Measurements from ENCODE around the gene RAB4B. TPM values are rescaled to one million over a fixed set of nuclear protein-coding genes. Genes with fewer than 3 reads are reported as not detected.

The RAB4B gene
- total and polyA plus RNA-seq, 2 of the 13 experiments (the other 11 are each of a cell fraction or from before 2014, with no cell fraction given), result 3.3 to 5.4 TPM

DNA sequence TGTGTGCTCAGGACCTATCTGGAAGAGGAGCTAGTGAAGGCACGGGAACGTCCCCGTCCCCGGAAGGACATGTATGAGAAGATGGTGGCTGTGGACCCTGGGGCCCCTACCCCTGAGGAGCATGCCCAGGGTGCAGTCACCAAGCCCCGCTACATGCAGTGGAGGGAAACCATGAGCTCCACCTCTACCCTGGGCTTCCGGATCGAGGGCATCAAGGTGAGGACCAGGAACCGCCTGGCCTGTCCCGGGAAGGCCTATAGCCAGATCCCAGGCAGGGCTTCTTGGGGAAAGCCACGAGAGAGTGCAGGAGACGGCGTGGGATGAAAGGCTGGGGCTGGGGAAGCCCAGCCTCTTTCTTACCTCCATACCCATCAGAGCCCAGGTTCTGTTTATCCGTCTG, 44.9 kb upstream of the RAB4B start (continued):
- no peak for TF ChIP-seq KDM5A (IDR thresholded peaks at IDR 0.05; ENCODE audit: borderline replicate concordance, low read length)
- no peak for TF ChIP-seq ZNF776 (CRISPR knock-in tag; IDR thresholded peaks at IDR 0.05)
- no peak for TF ChIP-seq ZNF574 (CRISPR knock-in tag; IDR thresholded peaks at IDR 0.05)
- TF ChIP-seq ZNF263 (CRISPR knock-in tag; IDR thresholded peaks at IDR 0.05), result no peak
- TF ChIP-seq PTBP1 (IDR thresholded peaks at IDR 0.05; ENCODE audit: low read depth, low read length, poor library complexity, severe bottlenecking), result no peak
- TF ChIP-seq SMARCC2 (IDR thresholded peaks at IDR 0.05), result no peak
- TF ChIP-seq ZFP37 (CRISPR knock-in tag; IDR thresholded peaks at IDR 0.05; ENCODE audit: borderline replicate concordance), result no peak
- TF ChIP-seq HIVEP1 (CRISPR knock-in tag; IDR thresholded peaks at IDR 0.05), result no peak
- TF ChIP-seq, protein P1, sequence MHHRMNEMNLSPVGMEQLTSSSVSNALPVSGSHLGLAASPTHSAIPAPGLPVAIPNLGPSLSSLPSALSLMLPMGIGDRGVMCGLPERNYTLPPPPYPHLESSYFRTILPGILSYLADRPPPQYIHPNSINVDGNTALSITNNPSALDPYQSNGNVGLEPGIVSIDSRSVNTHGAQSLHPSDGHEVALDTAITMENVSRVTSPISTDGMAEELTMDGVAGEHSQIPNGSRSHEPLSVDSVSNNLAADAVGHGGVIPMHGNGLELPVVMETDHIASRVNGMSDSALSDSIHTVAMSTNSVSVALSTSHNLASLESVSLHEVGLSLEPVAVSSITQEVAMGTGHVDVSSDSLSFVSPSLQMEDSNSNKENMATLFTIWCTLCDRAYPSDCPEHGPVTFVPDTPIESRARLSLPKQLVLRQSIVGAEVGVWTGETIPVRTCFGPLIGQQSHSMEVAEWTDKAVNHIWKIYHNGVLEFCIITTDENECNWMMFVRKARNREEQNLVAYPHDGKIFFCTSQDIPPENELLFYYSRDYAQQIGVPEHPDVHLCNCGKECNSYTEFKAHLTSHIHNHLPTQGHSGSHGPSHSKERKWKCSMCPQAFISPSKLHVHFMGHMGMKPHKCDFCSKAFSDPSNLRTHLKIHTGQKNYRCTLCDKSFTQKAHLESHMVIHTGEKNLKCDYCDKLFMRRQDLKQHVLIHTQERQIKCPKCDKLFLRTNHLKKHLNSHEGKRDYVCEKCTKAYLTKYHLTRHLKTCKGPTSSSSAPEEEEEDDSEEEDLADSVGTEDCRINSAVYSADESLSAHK (CRISPR knock-in tag; IDR thresholded peaks at IDR 0.05; ENCODE audit: borderline replicate concordance), result no peak
- no peak for TF ChIP-seq ZNF326 (CRISPR knock-in tag; IDR thresholded peaks at IDR 0.05; ENCODE audit: borderline replicate concordance)
- TF ChIP-seq ZMAT3 (CRISPR knock-in tag; conservative IDR thresholded peaks at IDR 0.05), result no peak
- TF ChIP-seq, protein P2, sequence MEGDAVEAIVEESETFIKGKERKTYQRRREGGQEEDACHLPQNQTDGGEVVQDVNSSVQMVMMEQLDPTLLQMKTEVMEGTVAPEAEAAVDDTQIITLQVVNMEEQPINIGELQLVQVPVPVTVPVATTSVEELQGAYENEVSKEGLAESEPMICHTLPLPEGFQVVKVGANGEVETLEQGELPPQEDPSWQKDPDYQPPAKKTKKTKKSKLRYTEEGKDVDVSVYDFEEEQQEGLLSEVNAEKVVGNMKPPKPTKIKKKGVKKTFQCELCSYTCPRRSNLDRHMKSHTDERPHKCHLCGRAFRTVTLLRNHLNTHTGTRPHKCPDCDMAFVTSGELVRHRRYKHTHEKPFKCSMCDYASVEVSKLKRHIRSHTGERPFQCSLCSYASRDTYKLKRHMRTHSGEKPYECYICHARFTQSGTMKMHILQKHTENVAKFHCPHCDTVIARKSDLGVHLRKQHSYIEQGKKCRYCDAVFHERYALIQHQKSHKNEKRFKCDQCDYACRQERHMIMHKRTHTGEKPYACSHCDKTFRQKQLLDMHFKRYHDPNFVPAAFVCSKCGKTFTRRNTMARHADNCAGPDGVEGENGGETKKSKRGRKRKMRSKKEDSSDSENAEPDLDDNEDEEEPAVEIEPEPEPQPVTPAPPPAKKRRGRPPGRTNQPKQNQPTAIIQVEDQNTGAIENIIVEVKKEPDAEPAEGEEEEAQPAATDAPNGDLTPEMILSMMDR (CRISPR knock-in tag; IDR thresholded peaks at IDR 0.05), result no peak
- TF ChIP-seq ZFY (CRISPR knock-in tag; IDR thresholded peaks at IDR 0.05), result no peak
- no peak for TF ChIP-seq ZNF333 (CRISPR knock-in tag; IDR thresholded peaks at IDR 0.05; ENCODE audit: borderline replicate concordance)
